PFSK-1 (cell line): ENCODE data around the gene HOTAIR.

ENCODE experiments used
- FOXP2 ChIP-seq: optimal IDR thresholded peaks from 2 replicates; pipeline ENCODE3; 2011; ENCODE audit warnings: borderline replicate concordance, control low read depth, inconsistent platforms; ENCODE audit not compliant: insufficient read depth; ENCODE audit errors: extremely low read length, extremely low read depth
- POLR2AphosphoS5 ChIP-seq: IDR thresholded peaks from 2 replicates; pipeline ENCODE4 v1.6.1; 2012; ENCODE audit warnings: low read depth, mild to moderate bottlenecking, control low read depth, low read length, moderate library complexity
- TAF1 ChIP-seq: IDR thresholded peaks from 2 replicates; pipeline ENCODE4 v1.6.1; 2012; ENCODE audit warnings: low read length, control low read depth, borderline replicate concordance; ENCODE audit not compliant: insufficient read depth
- TF ChIP-seq, protein P1 (sequence below), 2 experiments: IDR thresholded peaks; 2 replicates each; pipeline versions ENCODE4 v1.6.1 to v1.8.0; 2011 to 2012; ENCODE audit warnings: low read depth in 2 of 2, low read length in 2 of 2, control low read depth in 1 of 2, inconsistent platforms in 1 of 2, mild to moderate bottlenecking in 1 of 2, moderate library complexity in 1 of 2; ENCODE audit not compliant: insufficient read depth in 1 of 2

- TF ChIP-seq POLR2AphosphoS5 (no peak), FOXP2 (no peak), TAF1 (no peak)
- TF ChIP-seq, protein P1, sequence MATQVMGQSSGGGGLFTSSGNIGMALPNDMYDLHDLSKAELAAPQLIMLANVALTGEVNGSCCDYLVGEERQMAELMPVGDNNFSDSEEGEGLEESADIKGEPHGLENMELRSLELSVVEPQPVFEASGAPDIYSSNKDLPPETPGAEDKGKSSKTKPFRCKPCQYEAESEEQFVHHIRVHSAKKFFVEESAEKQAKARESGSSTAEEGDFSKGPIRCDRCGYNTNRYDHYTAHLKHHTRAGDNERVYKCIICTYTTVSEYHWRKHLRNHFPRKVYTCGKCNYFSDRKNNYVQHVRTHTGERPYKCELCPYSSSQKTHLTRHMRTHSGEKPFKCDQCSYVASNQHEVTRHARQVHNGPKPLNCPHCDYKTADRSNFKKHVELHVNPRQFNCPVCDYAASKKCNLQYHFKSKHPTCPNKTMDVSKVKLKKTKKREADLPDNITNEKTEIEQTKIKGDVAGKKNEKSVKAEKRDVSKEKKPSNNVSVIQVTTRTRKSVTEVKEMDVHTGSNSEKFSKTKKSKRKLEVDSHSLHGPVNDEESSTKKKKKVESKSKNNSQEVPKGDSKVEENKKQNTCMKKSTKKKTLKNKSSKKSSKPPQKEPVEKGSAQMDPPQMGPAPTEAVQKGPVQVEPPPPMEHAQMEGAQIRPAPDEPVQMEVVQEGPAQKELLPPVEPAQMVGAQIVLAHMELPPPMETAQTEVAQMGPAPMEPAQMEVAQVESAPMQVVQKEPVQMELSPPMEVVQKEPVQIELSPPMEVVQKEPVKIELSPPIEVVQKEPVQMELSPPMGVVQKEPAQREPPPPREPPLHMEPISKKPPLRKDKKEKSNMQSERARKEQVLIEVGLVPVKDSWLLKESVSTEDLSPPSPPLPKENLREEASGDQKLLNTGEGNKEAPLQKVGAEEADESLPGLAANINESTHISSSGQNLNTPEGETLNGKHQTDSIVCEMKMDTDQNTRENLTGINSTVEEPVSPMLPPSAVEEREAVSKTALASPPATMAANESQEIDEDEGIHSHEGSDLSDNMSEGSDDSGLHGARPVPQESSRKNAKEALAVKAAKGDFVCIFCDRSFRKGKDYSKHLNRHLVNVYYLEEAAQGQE (IDR thresholded peaks at IDR 0.05; ENCODE audit: insufficient read depth in 1 of 2, low read depth in 2 of 2, low read length in 2 of 2): no peak
Observed at GRCh38 chr12:53927220-53928029, 47.3 kb downstream of the HOTAIR start.
